Liver (tissue), 3 donors: Measurements from ENCODE around the gene KCNJ1.

Experiments
- CTCF ChIP-seq: fragments of 150-350 bp; IDR thresholded peaks from 2 replicates; pipeline ENCODE4 v1.5.1; 2017; ENCODE audit warnings: improper control_type of control experiment, low read depth, low read length; ENCODE audit not compliant: missing input control
- EGR1 ChIP-seq, 2 donors: IDR thresholded peaks; 2 replicates each; pipeline ENCODE4 v1.6.1; 2016 to 2018; ENCODE audit warnings: antibody characterized with exemption in 2 of 2, low read depth in 2 of 2
- FOXA1 ChIP-seq: IDR thresholded peaks from 2 replicates; pipeline ENCODE4 v1.6.1; 2016; ENCODE audit warnings: antibody characterized with exemption
- GABPA ChIP-seq, 2 donors: IDR thresholded peaks in 1 of 2; conservative IDR thresholded peaks in 1 of 2; 2 replicates each; pipeline ENCODE4 v1.6.1; 2016; ENCODE audit warnings: antibody characterized with exemption in 2 of 2, mild to moderate bottlenecking in 1 of 2, moderate library complexity in 1 of 2
- HNF4G ChIP-seq: IDR thresholded peaks from 2 replicates; pipeline ENCODE4 v1.6.1; 2016; ENCODE audit warnings: antibody characterized with exemption
- JUND ChIP-seq, 2 donors: IDR thresholded peaks; 2 replicates each; pipeline ENCODE4 v1.6.1; 2016; ENCODE audit warnings: antibody characterized with exemption in 2 of 2
- MAX ChIP-seq: IDR thresholded peaks from 2 replicates; pipeline ENCODE4 v1.6.1; 2016; ENCODE audit warnings: antibody characterized with exemption
- REST ChIP-seq: IDR thresholded peaks from 2 replicates; pipeline ENCODE4 v1.6.1; 2016; ENCODE audit warnings: antibody characterized with exemption, mild to moderate bottlenecking
- SP1 ChIP-seq: IDR thresholded peaks from 2 replicates; pipeline ENCODE4 v1.6.1; 2018; ENCODE audit warnings: antibody characterized with exemption, mild to moderate bottlenecking
- TAF1 ChIP-seq: conservative IDR thresholded peaks from 2 replicates; pipeline ENCODE4 v1.6.1; 2016; ENCODE audit warnings: antibody characterized with exemption, mild to moderate bottlenecking
- YY1 ChIP-seq: IDR thresholded peaks from 2 replicates; pipeline ENCODE4 v1.6.1; 2016; ENCODE audit warnings: antibody characterized with exemption, mild to moderate bottlenecking
- donor health status: healthy.
- donor health status: healthy.

GRCh38 chr11:128837627-128838026 lies 29.5 kb downstream of the KCNJ1 start:
- TF ChIP-seq FOXA1 (no peak), TAF1 (no peak), CTCF (no peak), EGR1 (IDR thresholded peaks at IDR 0.05; ENCODE audit: low read depth in 2 of 2) (no peak), GABPA (IDR thresholded peaks at IDR 0.05 in 1 of 2, conservative IDR thresholded peaks at IDR 0.05 in 1 of 2) (no peak), YY1 (no peak), REST (no peak), MAX (no peak), SP1 (no peak), JUND (IDR thresholded peaks at IDR 0.05) (no peak), HNF4G (no peak)
